ENCODE results near the gene C11orf21.
A peak's percentile ranks its signal among the peaks of the same experiment; 100 is the strongest.

Gene C11orf21

DNA sequence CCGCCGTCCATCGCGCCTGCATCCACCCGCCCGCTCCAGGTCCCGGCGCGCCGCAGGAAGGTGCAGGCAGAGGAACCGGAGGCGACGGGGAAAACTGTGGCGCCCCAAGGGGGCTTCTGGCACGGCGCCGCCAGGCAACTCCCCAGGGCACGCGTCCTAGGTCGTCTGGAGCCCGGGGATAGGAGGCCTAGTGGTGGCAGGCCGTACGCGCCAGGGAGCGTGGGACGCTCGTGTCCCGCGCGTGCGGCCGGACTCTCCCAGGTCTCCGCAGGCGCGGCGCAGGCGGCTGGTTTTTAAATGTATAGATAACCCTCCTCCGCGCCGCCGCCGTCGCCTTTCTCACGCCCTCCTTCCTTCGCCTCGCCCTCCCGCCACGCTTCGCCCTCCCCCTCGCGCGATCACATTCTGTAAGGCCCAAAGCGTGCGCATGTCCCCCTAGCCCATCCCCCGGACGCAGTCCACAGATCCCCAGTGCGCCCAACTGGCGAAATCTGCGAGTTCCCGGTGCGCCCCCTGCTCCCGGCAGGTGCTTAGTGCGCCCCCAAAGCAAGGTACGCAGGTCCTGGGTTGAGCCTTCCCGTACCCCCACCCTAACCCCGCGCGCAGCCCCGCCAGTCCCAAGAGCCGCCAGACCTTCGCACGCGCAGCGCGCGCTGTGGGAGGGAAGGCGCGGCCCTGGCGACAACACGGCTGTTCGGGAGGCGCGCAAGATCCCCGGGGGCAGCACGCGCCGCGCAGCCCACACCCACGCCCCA lies 31.2 kb downstream of the C11orf21 start, which contains the start of gene ASCL2:
ASCL2 (minus strand) TSS at position 267 of the 755 bp plus-strand sequence; CDS start at position 11, 256 bp downstream.
- DNase-seq, result peak; percentile 49

GRCh38 chr11:2269601-2270321 lies 32.0 kb downstream of the C11orf21 start:
- DNase-seq, result peak; percentile 84

- peak; percentile 85 for DNase-seq
Observed at GRCh38 chr11:2268729-2269600, 32.8 kb downstream of the C11orf21 start.

GRCh38 chr11:2267851-2268728 lies 33.6 kb downstream of the C11orf21 start:
- DNase-seq, result no peak

GRCh38 chr11:2267306-2267850 lies 34.3 kb downstream of the C11orf21 start:
- no peak for DNase-seq

DNA sequence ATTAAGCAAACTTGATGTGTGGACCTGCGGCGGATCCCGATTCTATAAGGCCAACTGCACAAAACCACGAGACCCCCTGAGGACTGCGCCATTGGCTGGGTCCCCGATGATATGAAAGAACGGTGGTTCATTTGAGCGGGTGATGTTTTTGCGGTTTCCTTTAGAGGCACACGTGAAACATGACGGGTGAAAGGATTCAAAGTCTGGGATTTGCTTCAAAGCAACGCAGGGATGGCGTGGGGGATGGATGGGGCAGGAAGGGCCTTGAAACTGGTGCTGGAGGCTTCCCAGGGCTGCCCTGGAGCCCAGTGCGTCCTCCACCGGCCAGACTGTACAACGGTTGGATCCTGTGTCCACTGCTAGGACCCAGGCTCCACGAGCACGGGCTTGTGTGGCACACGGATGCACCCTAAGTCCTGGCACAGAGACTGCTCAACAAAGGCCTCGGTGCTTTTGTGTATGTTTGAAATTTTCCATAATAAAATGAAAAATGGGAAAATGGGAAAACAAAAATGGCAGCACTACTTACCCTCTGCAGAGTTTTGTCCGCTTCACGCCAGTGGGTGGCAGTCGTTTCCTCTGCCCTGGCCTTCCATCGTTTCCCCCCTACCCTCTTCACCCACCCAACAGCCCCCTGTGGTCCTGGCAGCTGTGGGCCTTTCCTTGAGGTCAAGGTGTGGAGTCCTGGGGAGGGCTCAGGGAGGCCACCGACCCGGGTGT lies 35.0 kb downstream of the C11orf21 start:
- DNase-seq, result no peak

DNA sequence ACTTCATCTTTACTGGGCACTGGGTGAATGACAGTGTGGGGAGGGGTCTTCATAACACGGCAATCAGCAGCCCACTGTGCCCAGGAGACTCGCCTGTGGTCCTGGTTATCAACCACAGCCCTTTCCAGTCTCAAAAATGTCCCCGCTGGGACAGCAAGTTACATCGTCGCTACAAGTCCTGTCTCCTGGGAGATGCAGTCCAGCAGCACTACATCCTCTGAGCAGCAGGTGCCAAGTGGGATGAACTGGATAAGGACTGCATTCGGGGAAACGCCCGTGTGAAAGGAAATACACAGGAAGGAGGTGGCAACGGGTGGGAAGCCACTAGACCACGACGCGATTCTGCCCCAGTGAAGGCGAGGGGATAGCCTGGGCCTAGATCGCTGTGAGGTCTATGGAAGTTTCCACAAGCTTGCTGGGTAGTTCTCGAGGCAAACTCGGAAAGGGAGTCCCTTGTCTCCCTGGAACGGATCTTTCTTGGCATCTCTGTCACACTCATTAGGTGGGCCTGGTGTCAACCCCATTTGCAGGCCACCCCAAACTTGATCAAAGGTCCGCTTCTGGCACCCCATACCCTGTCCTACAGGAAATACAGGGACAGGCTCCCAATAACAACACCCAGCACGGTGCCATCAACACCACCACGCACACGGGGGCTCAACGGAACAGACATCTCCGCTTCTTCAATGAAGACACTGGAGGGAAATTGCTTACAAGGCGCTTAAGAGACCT lies 35.7 kb downstream of the C11orf21 start:
- no peak for DNase-seq

DNA sequence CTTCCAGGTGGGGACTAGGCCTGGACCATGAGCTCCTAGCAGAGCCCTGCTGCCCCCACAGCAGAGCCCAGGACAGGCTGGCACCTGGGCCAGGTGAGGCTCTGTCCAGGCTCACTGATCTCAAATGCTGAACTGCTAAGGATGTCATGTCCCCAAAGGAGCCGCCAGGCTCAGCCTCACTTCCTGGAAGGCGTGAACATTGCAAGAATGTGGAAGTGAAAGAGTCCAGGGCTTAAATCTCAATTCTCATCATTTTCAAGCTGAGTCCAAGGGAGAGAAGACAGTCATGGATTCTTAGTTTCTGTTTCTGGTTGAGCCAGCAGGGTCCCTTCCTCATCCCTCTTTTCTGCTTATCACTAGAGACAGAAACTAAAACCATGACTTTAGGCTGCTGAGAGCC lies 36.3 kb downstream of the C11orf21 start:
- peak; percentile 44 for DNase-seq

DNA sequence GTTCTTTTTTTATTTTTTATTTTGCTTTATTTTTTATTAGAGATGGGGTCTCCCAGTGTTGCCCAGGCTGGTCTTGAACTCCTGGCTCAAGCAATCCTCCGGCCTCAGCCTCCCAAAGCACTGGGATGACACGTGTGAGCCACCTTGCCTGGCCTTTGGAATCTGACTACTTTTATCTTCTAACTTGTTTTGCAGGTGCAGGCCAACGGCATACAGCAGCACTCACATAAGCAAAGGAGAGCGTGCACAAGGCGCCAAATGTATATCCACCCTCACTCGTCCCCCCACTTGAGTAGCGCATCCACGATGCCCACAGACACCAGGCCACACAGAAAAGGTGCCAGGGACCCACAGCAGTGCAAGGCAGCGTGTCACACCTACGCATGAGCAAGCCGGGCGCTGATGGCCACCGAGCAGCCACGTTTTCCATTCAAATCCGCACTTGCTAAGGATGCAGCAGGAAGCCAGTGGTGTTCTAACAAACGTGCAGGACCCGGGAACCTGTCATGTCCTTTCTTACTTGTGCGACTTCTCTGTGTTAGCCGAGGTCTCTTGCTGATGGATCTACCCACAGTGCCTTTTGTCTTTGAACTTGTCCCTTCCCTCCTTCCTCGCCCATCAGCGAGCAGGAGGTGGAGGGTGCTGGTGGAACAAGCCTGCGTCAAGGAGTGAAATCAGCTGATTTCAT lies 37.2 kb downstream of the C11orf21 start:
- no peak for DNase-seq

DNA sequence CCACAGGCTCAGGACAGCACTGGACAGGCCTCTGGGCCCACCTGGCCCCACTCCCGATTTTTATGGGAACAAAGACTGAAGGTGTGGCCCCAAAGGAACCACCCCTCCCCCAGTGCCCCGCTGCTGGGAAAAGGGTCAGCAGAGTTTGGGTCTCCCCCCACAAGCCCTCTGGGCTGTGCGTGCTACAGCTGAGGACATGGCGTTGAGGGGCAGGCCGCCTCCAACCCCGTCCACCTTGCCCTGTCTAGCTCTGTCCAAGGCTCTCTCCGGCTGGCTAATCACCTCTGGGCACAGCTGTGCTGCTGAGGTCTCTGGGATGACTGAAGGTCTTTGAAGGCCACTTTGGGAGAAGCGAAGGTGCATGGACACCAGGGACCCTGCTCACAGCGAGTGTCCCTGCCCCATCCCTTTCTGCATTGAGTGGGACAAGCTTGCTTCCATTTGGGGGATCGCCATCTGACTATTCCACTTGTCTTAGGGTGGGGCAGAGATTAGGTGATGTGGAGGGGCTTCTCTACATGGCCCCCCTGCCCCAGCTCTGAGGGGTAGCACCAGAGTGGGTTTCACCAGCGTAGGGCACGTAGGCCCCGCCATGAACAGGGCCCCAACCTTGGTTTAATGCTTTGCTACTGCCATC lies 37.9 kb downstream of the C11orf21 start:
- DNase-seq, result no peak

- no peak for DNase-seq
Observed at GRCh38 chr11:2263071-2263565, 38.6 kb downstream of the C11orf21 start.

- DNase-seq, result no peak
Observed at GRCh38 chr11:2262301-2263070, 39.2 kb downstream of the C11orf21 start.

DNA sequence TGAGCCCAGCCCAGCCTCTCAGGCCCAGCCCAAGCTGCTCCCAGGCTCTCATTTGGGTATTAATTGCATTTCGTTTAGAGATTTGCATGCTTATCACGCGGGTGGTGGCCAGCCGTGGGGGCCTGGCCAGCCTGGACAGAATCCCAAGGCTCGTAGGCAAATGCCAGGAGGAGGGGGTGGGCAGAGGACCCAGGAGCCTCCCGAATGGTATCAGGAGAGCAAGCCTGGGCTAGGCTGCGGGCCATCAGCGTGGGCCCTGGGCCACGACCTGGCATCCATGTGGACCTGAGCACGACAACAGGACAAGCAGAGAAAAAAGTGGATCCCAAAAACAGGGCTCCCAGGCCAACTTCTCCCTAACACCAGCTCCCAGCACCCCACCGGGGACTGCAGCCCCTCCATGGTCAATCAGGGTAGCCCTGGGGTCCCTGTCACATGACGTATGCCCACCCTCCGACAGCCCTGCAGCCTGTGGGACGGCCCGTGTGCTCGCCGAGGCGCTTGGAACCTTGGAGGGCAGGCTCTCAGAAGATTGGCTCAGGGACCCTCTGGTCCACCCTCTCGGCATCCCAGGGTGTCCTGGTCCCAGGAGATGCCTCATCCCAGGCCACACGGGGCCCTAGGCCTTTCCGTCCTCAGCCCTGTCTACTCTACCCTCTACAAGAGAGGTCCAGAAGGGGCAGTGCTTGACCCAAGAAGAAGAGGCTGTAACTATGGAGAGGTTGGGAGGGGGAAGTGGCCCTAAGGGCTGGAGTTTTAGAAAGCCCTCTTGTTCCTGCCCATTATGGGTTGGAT lies 40.1 kb downstream of the C11orf21 start:
- DNase-seq, result no peak

- DNase-seq, result no peak
Observed at GRCh38 chr11:2260491-2261364, 41.0 kb downstream of the C11orf21 start.

DNA sequence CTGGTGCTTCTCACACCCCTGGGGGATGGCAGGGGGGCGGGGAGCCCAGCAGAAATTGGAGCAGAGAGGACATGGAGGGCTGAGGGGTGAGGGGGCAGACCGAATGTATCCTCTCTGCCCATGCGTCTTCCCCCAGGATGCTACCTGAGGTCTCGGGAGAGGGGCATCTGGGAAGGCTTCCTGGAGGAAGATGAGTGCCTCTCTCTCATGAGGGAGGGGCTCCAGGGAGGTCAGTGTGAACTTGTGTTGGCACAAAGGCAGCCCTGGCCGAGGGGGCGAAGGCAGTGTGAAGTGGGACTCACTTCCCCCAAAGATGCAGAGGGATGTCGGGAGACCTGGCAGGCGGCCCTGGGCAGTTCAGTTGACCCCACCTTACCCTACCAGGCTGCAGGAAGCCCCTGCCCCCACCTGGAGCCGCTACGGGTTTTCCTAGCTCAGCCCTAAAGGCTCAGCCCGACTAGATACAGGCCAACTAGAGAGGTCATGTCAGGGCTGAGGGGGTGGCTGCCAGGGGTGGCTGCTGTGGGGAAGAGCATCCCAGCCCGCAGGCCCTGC lies 41.7 kb downstream of the C11orf21 start:
- DNase-seq, result no peak

- no peak for DNase-seq
Observed at GRCh38 chr11:2259466-2259830, 42.3 kb downstream of the C11orf21 start.
